ENCODE results near the gene ATG7.

GRCh38 chr3:11312166-11312565, 40.0 kb downstream of the ATG7 start:
- TF ChIP-seq CTCF (IDR thresholded peaks at IDR 0.05) (no peak), POLR2A (IDR thresholded peaks at IDR 0.05) (no peak)

Data from thyroid gland (tissue), 4 donors.